Urinary bladder (tissue), 4 donors: ENCODE results near the gene MPRIP. TPM values are rescaled to one million over a fixed set of nuclear protein-coding genes. Genes with fewer than 3 reads are reported as not detected.

Source experiments
- DNase-seq: peaks from one replicate; pipeline ENCODE4 v3.0.0-alpha.2; 2015; ENCODE audit errors: extremely low spot score
- H3K27ac ChIP-seq: one replicate; pipeline ENCODE4 v1.5.1; 2013; ENCODE audit warnings: low read depth, mild to moderate bottlenecking, moderate library complexity
- H3K36me3 ChIP-seq: one replicate; pipeline ENCODE4 v1.6.1; 2013; ENCODE audit warnings: mild to moderate bottlenecking, moderate library complexity; ENCODE audit not compliant: insufficient read depth
- H3K4me1 ChIP-seq: one replicate; pipeline ENCODE4 v1.6.1; 2013; ENCODE audit warnings: mild to moderate bottlenecking, moderate library complexity; ENCODE audit not compliant: insufficient read depth
- H3K4me3 ChIP-seq: one replicate; pipeline ENCODE4 v1.5.1; 2013; ENCODE audit warnings: low read depth, low read length
- WGBS: extraction: QIAGEN DNeasy Blood & Tissue Kit; methylation state at CpG from one replicate; pipeline ENCODE4 v1.1.7; 2013; 5-methylcytosine and 5-hydroxymethylcytosine counted together
- polyA plus RNA-seq: library from polyadenylated mRNA; stranded (reverse); fragments of 200-250 nt; gene quantifications from one replicate; pipeline ENCODE4 v1.2.3, GENCODE V29; 2013
- total RNA-seq: library from RNA; depleted of rRNA; stranded (reverse); fragments of >200 nt; gene quantifications from one replicate; pipeline ENCODE4 v1.2.3, GENCODE V29; 2014
- donor health status: healthy with polysubstance abuse.
- donor health status: healthy.

MPRIP gene
- total and polyA plus RNA-seq, 2 donors: 91.4 to 158 TPM

GRCh38 chr17:17168401-17168800, 126.1 kb downstream of the MPRIP start:
- no peak for DNase-seq
- H3K36me3 ChIP-seq: peaks cover 2% of the 10 kb centered on the region
- no peak overlapping the region for H3K27ac ChIP-seq
- 91% methylated on average over 5 of the region's 5 CpGs for WGBS
- H3K4me1 ChIP-seq: no peaks in the 10 kb centered on the region
- H3K4me3 ChIP-seq: no peak overlapping the region

- DNase-seq: no peak
- no peaks in the 10 kb centered on the region for H3K36me3 ChIP-seq
- no peak overlapping the region for H3K4me3 ChIP-seq
- WGBS: 88% methylated on average over 4 of the region's 4 CpGs
- no peaks in the 10 kb centered on the region for H3K4me1 ChIP-seq
- H3K27ac ChIP-seq: no peak overlapping the region
Measured at GRCh38 chr17:17169396-17169795, 127.1 kb downstream of the MPRIP start.

- H3K36me3 ChIP-seq: peaks cover 3% of the 10 kb centered on the region
- H3K4me1 ChIP-seq: no peaks in the 10 kb centered on the region
- DNase-seq: no peak
- 72% methylated on average over 9 of the region's 9 CpGs for WGBS
- H3K4me3 ChIP-seq: no peak overlapping the region
- H3K27ac ChIP-seq: no peak overlapping the region
Measured at GRCh38 chr17:17170346-17170985, 128.2 kb downstream of the MPRIP start.

GRCh38 chr17:17171186-17171585, 128.9 kb downstream of the MPRIP start:
- Histone ChIP-seq H3K4me3 (no peak overlapping the region), H3K27ac (no peak overlapping the region), H3K36me3 (peaks cover 3% of the 10 kb centered on the region), H3K4me1 (no peaks in the 10 kb centered on the region)
- 82% methylated on average over 7 of the region's 7 CpGs for WGBS
- no peak for DNase-seq

DNA sequence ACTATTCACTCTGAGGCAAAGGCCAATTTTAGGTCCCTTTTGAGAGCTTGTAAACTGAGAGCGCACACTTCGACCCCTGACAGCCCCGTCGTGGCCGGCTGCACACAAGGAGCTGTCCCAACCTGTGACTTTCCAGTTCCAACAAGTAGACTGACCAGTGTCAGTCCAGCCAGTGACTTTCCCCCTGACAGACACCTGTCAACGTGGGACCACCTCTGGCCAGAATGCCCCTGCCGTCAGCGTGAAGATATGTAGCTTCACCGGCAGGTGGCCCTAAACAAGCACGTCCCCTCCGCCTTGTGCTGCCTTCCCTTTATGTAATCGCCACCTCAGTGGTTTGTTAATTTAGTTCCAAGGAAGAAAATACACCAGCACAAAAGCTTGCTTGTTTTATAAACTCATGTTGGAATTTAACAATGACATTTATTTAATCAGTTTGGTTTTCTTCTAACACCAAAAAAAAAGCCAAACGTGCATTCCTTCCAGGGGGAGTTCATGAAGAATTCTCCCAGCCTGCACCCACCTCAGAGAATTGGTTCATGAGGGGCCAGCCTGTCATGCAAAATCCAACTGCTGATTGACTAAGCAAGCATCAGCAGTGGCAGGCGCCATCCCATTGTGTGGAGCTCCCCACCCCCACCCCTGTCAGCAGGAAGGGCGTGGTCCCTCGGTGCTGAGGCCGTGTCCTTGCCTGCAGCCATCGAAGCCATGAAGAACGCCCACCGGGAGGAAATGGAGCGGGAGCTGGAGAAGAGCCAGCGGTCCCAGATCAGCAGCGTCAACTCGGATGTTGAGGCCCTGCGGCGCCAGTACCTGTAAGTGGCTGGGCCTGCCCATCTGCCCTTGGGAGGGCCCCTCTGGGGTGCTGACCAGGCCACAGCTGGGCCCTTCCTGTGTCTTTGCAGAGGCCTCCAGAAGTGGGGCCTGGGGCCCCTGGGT, 130.0 kb downstream of the MPRIP start:
- Histone ChIP-seq H3K27ac (no peak overlapping the region), H3K36me3 (peaks cover 7% of the 10 kb centered on the region), H3K4me1 (no peaks in the 10 kb centered on the region), H3K4me3 (no peak overlapping the region)
- no peak for DNase-seq
- WGBS: 71% methylated on average over 26 of the region's 26 CpGs

- WGBS: 83% methylated on average over 9 of the region's 9 CpGs
- Histone ChIP-seq H3K27ac (no peak overlapping the region), H3K36me3 (peaks cover 9% of the 10 kb centered on the region), H3K4me3 (no peak overlapping the region), H3K4me1 (no peaks in the 10 kb centered on the region)
- no peak for DNase-seq
Measured at GRCh38 chr17:17172990-17173389, 130.7 kb downstream of the MPRIP start.

DNA sequence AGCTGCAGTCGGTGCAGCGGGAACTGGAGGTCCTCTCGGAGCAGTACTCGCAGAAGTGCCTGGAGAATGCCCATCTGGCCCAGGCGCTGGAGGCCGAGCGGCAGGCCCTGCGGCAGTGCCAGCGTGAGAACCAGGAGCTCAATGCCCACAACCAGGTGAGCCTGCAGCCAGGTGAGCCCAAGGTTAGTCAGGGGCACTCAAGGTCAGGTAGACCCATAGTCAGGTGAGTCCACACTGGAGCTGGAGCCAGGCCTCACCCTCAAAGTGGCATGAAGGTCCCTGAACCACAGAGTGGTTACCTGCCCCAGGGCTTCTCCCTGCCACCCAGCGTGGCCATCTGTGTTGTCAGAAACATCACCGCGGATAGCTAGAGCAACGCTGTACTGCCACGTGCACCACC, 131.7 kb downstream of the MPRIP start:
- WGBS: 93% methylated on average over 14 of the region's 14 CpGs
- H3K36me3 ChIP-seq: peaks cover 9% of the 10 kb centered on the region
- no peaks in the 10 kb centered on the region for H3K4me1 ChIP-seq
- no peak overlapping the region for H3K4me3 ChIP-seq
- no peak for DNase-seq
- no peak overlapping the region for H3K27ac ChIP-seq

GRCh38 chr17:17175340-17175739, 133.1 kb downstream of the MPRIP start:
- 92% methylated on average over 8 of the region's 8 CpGs for WGBS

DNA sequence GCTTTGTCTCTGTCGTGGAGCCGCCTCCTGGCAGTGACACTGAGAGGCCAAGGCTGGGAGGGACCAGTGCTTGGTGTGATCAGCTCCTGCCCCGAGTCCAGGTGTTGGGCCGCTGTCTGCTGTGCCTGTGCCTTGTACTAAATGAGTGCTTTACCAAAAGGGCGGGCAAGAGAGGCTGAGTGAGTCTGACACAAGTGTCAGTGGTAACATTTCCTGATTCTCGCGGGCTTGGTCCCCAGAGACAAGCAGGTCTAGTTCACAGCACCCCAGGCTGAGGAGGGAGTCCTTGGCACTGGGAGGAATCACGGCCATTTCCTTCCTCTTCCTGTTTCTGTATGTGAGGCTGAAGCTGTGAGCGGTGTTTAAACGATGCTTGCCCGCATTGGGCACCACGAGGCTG, 133.7 kb downstream of the MPRIP start:
- peaks cover 9% of the 10 kb centered on the region for H3K36me3 ChIP-seq
- no peaks in the 10 kb centered on the region for H3K4me1 ChIP-seq
- no peak overlapping the region for H3K27ac ChIP-seq
- WGBS: 85% methylated on average over 12 of the region's 12 CpGs
- no peak overlapping the region for H3K4me3 ChIP-seq
- no peak for DNase-seq

More at GRCh38 chr17:17175340-17175739, 133.1 kb downstream of the MPRIP start:
- H3K4me1 ChIP-seq: no peaks in the 10 kb centered on the region
- no peak overlapping the region for H3K4me3 ChIP-seq
- no peak overlapping the region for H3K27ac ChIP-seq
- H3K36me3 ChIP-seq: peaks cover 9% of the 10 kb centered on the region
- DNase-seq: no peak

- DNase-seq: no peak
- no peak overlapping the region for H3K4me3 ChIP-seq
- H3K27ac ChIP-seq: no peak overlapping the region
- peaks cover 9% of the 10 kb centered on the region for H3K36me3 ChIP-seq
- H3K4me1 ChIP-seq: no peaks in the 10 kb centered on the region
- WGBS: 92% methylated on average over 12 of the region's 12 CpGs
Measured at GRCh38 chr17:17176341-17176740, 134.1 kb downstream of the MPRIP start.

DNA sequence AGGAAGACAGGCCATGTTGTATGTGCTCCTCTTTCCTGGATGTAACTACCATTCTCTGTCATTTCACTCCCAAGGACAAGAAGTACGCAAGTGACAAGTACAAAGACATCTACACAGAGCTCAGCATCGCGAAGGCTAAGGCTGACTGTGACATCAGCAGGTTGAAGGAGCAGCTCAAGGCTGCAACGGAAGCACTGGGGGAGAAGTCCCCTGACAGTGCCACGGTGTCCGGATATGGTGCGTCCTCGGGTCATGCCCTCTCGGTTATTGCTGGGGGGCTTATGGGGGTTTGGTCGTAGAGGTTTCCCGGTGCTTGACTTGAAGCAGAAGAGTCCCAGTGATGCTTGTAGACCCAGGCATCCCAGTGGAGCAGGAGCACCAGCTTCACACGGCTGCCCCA, 134.9 kb downstream of the MPRIP start:
- peaks cover 9% of the 10 kb centered on the region for H3K36me3 ChIP-seq
- H3K4me1 ChIP-seq: no peaks in the 10 kb centered on the region
- WGBS: 93% methylated on average over 12 of the region's 12 CpGs
- no peak overlapping the region for H3K27ac ChIP-seq
- H3K4me3 ChIP-seq: no peak overlapping the region
- no peak for DNase-seq

GRCh38 chr17:17179371-17179827, 137.1 kb downstream of the MPRIP start:
- H3K4me3 ChIP-seq: no peak overlapping the region
- no peaks in the 10 kb centered on the region for H3K4me1 ChIP-seq
- 92% methylated on average over 2 of the region's 2 CpGs for WGBS
- no peak overlapping the region for H3K27ac ChIP-seq
- peaks cover 9% of the 10 kb centered on the region for H3K36me3 ChIP-seq
- DNase-seq: no peak

DNA sequence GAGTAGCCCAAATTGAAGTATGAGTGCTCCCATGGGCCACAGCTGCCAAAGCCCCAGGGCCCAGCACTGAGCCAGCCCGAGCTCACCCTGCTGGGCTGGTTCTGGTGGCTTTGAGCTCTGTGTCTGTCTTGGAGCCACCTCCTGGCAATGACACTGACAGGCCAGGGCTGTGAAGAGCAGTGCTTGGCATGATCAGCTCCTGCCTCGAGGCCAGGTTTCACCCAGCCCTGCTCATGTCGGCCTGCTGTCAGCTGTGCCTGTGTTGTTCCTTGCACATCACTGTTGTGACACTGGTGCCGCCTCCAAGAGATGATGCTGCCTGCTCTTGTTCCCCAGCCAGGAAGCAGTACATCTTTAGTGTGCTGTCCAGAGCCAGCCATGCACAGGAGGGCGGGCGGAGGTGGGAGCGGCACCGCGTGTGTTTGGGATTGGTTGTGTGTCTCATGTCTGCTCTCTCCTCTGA, 137.9 kb downstream of the MPRIP start:
- 86% methylated on average over 9 of the region's 9 CpGs for WGBS

More for the DNA sequence above, 137.9 kb downstream of the MPRIP start:
- peaks cover 9% of the 10 kb centered on the region for H3K36me3 ChIP-seq
- H3K27ac ChIP-seq: no peak overlapping the region
- H3K4me3 ChIP-seq: no peak overlapping the region
- DNase-seq: no peak
- no peaks in the 10 kb centered on the region for H3K4me1 ChIP-seq
